Keratinocyte (primary cell): ENCODE measurements around the gene ATF7IP. TPM values are rescaled to one million over a fixed set of nuclear protein-coding genes. Genes with fewer than 3 reads are reported as not detected.

Experiments
- DNase-seq: peaks from one replicate; pipeline ENCODE4 v3.0.0-alpha.2; 2011; ENCODE audit warnings: low read depth, missing footprints, low spot score
- FAIRE-seq: peaks from 2 replicates; lab custom pipeline; 2011; peaks lifted over from hg19 to GRCh38; lab: Jason Lieb, UNC
- H2AFZ ChIP-seq: 2 replicates; pipeline ENCODE4 v1.6.0; 2012; ENCODE audit warnings: low read length, control low read depth, inconsistent platforms; ENCODE audit not compliant: control insufficient read depth
- H3K27ac ChIP-seq: 2 replicates; pipeline ENCODE4 v1.5.1; 2011; ENCODE audit warnings: low read length; ENCODE audit not compliant: control insufficient read depth, insufficient read depth
- H3K27me3 ChIP-seq: 3 replicates; pipeline ENCODE4 v1.6.0; 2011; ENCODE audit warnings: low read length; ENCODE audit not compliant: control insufficient read depth, insufficient read depth; ENCODE audit errors: extremely low read depth
- H3K36me3 ChIP-seq, 2 experiments: 2 replicates in 1 of 2; 3 replicates in 1 of 2; pipeline ENCODE4 v1.5.1; 2011; ENCODE audit warnings: low read length in 2 of 2, mild to moderate bottlenecking in 1 of 2; ENCODE audit not compliant: control insufficient read depth in 2 of 2, insufficient read depth in 2 of 2; ENCODE audit errors: extremely low read depth in 1 of 2
- H3K4me1 ChIP-seq: 3 replicates; pipeline ENCODE4 v1.5.1; 2011; ENCODE audit warnings: low read length; ENCODE audit not compliant: control insufficient read depth, insufficient read depth; ENCODE audit errors: extremely low read depth
- H3K4me2 ChIP-seq: 3 replicates; pipeline ENCODE4 v1.6.0; 2011; ENCODE audit warnings: low read depth, low read length; ENCODE audit not compliant: control insufficient read depth, insufficient read depth; ENCODE audit errors: extremely low read depth
- H3K4me3 ChIP-seq, 3 experiments: fragments of 200-600 bp in 1 of 3; sonication (generic) in 1 of 3; 2 replicates in 2 of 3; 3 replicates in 1 of 3; pipeline ENCODE4 v1.5.1; 2011 to 2016; ENCODE audit warnings: low read length in 3 of 3, mild to moderate bottlenecking in 3 of 3, control low read depth in 2 of 3, inconsistent platforms in 1 of 3, low read depth in 1 of 3, mixed read lengths in 1 of 3, mixed run types in 1 of 3, moderate library complexity in 1 of 3; ENCODE audit not compliant: control insufficient read depth in 2 of 3, insufficient read depth in 2 of 3; ENCODE audit errors: extremely low read depth in 1 of 3
- H3K79me2 ChIP-seq: 2 replicates; pipeline ENCODE4 v1.6.0; 2012; ENCODE audit warnings: low read length; ENCODE audit not compliant: control insufficient read depth, insufficient read depth
- H3K9ac ChIP-seq: 3 replicates; pipeline ENCODE4 v1.6.0; 2011; ENCODE audit warnings: low read length; ENCODE audit not compliant: control insufficient read depth, insufficient read depth; ENCODE audit errors: extremely low read depth
- H3K9me1 ChIP-seq: 3 replicates; pipeline ENCODE4 v1.6.0; 2011; ENCODE audit warnings: low read length; ENCODE audit not compliant: control insufficient read depth, insufficient read depth; ENCODE audit errors: extremely low read depth
- H3K9me3 ChIP-seq: 2 replicates; pipeline ENCODE4 v1.5.1; 2012; ENCODE audit warnings: low read depth, low read length; ENCODE audit not compliant: control insufficient read depth
- H4K20me1 ChIP-seq: 3 replicates; pipeline ENCODE4 v1.6.0; 2011; ENCODE audit warnings: low read length; ENCODE audit not compliant: control insufficient read depth, insufficient read depth; ENCODE audit errors: extremely low read depth
- EZH2 ChIP-seq: IDR thresholded peaks from one replicate; pipeline ENCODE4 v1.6.1; 2012; ENCODE audit warnings: inconsistent platforms, mild to moderate bottlenecking, low read length, moderate library complexity
- dilution Hi-C: fragments of 300-500 bp; cut with MboI; formaldehyde crosslinking; loops from one replicate; pipeline ENCODE4 v1.7.0; 2020; ENCODE audit warnings: low sequenced_read_pairs; ENCODE audit not compliant: extremely low pct_ligation_motif_present
- polyA plus RNA-seq, 5 experiments: library from polyadenylated mRNA; depleted of rRNA in 3 of 5; stranded (reverse) in 3 of 5; stranded (forward) in 1 of 5; unstranded in 1 of 5; fragments of >200 nt; gene quantifications; 1 replicate in 1 of 5; 2 replicates in 3 of 5; 3 replicates in 1 of 5; pipeline versions ENCODE4 v1.2.1 to v1.2.3, GENCODE V29; 2011 to 2012; ENCODE audit warnings: missing spikeins in 2 of 5, low read depth in 1 of 5, low replicate concordance in 1 of 5
- TF ChIP-seq, protein P1 (sequence below), 3 experiments: IDR thresholded peaks in 1 of 3; conservative IDR thresholded peaks in 1 of 3; optimal IDR thresholded peaks in 1 of 3; 2 replicates in 2 of 3; 3 replicates in 1 of 3; pipeline versions ENCODE3 to v1.5.1; 2011; ENCODE audit warnings: low read length in 3 of 3, mild to moderate bottlenecking in 3 of 3, moderate library complexity in 2 of 3, control low read depth in 1 of 3, inconsistent platforms in 1 of 3; ENCODE audit not compliant: insufficient read depth in 2 of 3; ENCODE audit errors: extremely low read depth in 1 of 3

Gene ATF7IP
- polyA plus RNA-seq, 1 donor (not counting 4 experiments of a cell fraction or from before 2014, with no cell fraction given), result 16.3 TPM

DNA sequence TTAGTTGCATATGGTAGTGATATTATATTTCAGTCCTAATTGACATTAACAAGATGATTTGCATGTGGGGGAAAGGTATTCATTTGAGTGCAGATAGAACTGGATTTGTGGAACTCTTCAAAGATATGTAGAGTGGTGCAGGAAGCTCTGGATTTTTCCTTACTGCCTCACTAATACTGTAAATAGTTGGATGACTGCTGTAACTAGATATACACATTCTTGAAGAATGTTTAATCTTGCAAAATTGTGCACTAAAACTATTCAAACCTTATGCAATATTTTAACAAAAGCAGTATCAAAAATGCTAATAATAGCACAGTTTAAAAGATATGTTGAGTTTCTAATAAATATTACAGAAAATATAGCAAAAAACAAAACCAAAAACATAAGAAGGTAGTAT is 43.1 kb upstream of the ATF7IP start:
- Histone ChIP-seq H3K27me3 (no peaks in the 10 kb centered on the region), H3K4me2 (no peak overlapping the region), H3K27ac (no peak overlapping the region), H3K9me3 (no peaks in the 10 kb centered on the region), H3K36me3 (no peaks in the 10 kb centered on the region), H3K4me1 (peaks cover 6% of the 10 kb centered on the region), H3K9ac (no peak overlapping the region), H3K9me1 (no peaks in the 10 kb centered on the region), H3K79me2 (no peaks in the 10 kb centered on the region), H2AFZ (no peak overlapping the region), H3K4me3 (no peak overlapping the region), H4K20me1 (no peaks in the 10 kb centered on the region)
- TF ChIP-seq, protein P1, sequence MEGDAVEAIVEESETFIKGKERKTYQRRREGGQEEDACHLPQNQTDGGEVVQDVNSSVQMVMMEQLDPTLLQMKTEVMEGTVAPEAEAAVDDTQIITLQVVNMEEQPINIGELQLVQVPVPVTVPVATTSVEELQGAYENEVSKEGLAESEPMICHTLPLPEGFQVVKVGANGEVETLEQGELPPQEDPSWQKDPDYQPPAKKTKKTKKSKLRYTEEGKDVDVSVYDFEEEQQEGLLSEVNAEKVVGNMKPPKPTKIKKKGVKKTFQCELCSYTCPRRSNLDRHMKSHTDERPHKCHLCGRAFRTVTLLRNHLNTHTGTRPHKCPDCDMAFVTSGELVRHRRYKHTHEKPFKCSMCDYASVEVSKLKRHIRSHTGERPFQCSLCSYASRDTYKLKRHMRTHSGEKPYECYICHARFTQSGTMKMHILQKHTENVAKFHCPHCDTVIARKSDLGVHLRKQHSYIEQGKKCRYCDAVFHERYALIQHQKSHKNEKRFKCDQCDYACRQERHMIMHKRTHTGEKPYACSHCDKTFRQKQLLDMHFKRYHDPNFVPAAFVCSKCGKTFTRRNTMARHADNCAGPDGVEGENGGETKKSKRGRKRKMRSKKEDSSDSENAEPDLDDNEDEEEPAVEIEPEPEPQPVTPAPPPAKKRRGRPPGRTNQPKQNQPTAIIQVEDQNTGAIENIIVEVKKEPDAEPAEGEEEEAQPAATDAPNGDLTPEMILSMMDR (optimal IDR thresholded peaks at IDR 0.05 in 1 of 3, IDR thresholded peaks at IDR 0.05 in 1 of 3, conservative IDR thresholded peaks at IDR 0.05 in 1 of 3; ENCODE audit: extremely low read depth in 1 of 3, insufficient read depth in 2 of 3, low read length in 3 of 3), result no peak
- no peak for TF ChIP-seq EZH2
- DNase-seq, result no peak
- dilution Hi-C loops, result no loop called here
- FAIRE-seq, result no peak

DNA sequence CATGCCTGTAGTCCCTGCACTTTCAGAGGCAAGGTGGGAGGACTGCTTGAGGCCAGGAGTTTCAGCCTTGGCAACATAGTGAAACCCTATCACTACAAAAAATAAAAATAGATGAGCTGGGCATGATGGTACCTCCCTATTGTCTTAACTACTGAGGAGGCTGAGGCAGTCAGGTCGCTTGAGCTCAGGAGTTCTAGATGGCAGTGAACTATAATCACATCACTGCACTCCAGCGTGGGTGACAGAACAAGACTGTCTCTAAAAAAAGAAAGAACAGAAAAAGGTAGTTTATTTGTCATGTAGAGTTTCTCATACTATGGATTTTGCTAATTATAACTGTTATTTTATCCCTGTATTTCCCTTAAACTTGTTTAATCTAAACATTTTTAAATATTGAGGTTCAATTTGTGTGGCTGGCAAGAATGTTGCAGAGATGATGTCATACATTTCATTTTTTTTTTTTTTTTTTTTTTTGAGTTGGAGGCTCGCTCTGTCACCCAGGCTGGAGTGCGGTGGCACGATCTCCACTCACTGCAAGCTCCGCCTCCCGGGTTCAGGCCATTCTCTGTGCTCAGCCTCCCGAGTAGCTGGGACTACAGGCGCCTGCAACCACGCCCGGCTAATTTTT is 39.7 kb upstream of the ATF7IP start:
- dilution Hi-C loops, result no loop called here
- H3K9me3 ChIP-seq, result no peaks in the 10 kb centered on the region
- no peaks in the 10 kb centered on the region for H3K27me3 ChIP-seq
- H3K9ac ChIP-seq, result no peak overlapping the region
- no peaks in the 10 kb centered on the region for H3K36me3 ChIP-seq
- H3K4me3 ChIP-seq, result no peak overlapping the region
- H4K20me1 ChIP-seq, result no peaks in the 10 kb centered on the region
- no peak for FAIRE-seq
- no peak overlapping the region for H2AFZ ChIP-seq
- no peak overlapping the region for H3K27ac ChIP-seq
- H3K4me2 ChIP-seq, result no peak overlapping the region
- H3K79me2 ChIP-seq, result no peaks in the 10 kb centered on the region
- DNase-seq, result no peak
- TF ChIP-seq, protein P1 (optimal IDR thresholded peaks at IDR 0.05 in 1 of 3, IDR thresholded peaks at IDR 0.05 in 1 of 3, conservative IDR thresholded peaks at IDR 0.05 in 1 of 3; ENCODE audit: extremely low read depth in 1 of 3, insufficient read depth in 2 of 3, low read length in 3 of 3), result no peak
- TF ChIP-seq EZH2, result no peak
- no peaks in the 10 kb centered on the region for H3K9me1 ChIP-seq
- no peaks in the 10 kb centered on the region for H3K4me1 ChIP-seq
